ENCODE measurements around the gene EFNA2. TPM values are rescaled to one million over a fixed set of nuclear protein-coding genes. Genes with fewer than 3 reads are reported as not detected.

Gene EFNA2
- total and polyA plus RNA-seq, 2 of the 4 experiments (the other 2 are of a cell fraction), result not detected

DNA sequence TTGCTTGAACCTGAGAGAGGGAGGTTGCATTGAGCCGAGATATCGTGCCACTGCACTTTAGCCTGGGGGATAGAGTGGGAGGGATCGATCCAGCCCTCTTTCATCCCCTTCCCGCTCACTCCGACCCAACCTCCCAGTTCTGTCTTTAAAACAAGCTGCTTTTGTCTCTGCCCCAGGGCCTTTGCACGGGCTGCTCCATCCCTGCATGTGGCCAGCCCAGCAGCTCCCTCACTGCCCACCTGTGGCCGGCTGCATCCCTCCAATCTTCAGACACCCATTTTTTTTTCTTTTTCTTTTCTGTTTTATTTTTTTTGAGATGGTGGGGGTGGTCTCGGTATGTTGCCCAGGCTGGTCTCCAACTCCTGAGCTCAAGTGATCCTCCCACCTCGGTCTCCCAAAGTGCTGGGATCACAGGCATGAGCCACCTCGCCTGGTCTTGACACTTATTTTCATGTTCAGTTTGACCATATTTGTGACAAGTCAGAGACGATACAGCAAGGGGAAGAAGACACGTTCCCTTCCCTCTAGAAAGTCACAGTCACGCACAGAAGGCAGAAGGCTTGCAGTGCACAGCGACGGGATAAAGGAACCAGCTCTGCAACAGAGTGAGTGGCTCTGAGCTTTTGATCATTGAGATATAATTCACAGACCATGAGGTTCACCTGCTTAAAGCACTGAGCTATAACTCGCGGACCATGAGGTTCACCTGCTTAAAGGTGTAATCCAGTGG lies 31.8 kb downstream of the EFNA2 start:
- ATAC-seq (ENCODE audit: low read depth) (no peak), DNase-seq (no peak)
- Histone ChIP-seq H3K27ac (ENCODE audit: insufficient read depth, low read length) (no peak overlapping the region), H4K5ac (ENCODE audit: low read depth, low read length) (no peak overlapping the region), H3K23ac (ENCODE audit: low read depth, low read length) (no peak overlapping the region), H3K27me3 (ENCODE audit: control insufficient read depth, insufficient read depth, low read length) (peaks cover 40% of the 10 kb centered on the region), H4K91ac (ENCODE audit: insufficient read depth, low read depth, low read length) (no peak overlapping the region), H4K8ac (ENCODE audit: low read depth in 2 of 2, low read length in 2 of 2) (no peak overlapping the region), H3K9me1 (ENCODE audit: insufficient read depth, low read length) (no peaks in the 10 kb centered on the region), H2BK20ac (ENCODE audit: low read depth, low read length) (no peak overlapping the region), H2AK9ac (replicated peaks; ENCODE audit: low read depth, low read length, poor library complexity) (peak overlapping the region; percentile 42), H3K56ac (ENCODE audit: extremely low read depth, insufficient read depth, low read length) (no peak overlapping the region), H3K4ac (ENCODE audit: low read depth, low read length) (no peak overlapping the region), H3K36me3 (ENCODE audit: control insufficient read depth, insufficient read depth, low read length) (no peaks in the 10 kb centered on the region), H3K4me3 (ENCODE audit: insufficient read depth, low read depth, low read length) (no peak overlapping the region), H2AFZ (replicated peaks; ENCODE audit: low read length, poor library complexity) (no peak overlapping the region), H3K4me1 (ENCODE audit: control insufficient read depth, insufficient read depth, low read length) (no peaks in the 10 kb centered on the region; the same call in 1 of the 2 replicates), H3K4me2 (ENCODE audit: low read depth, low read length) (no peak overlapping the region), H2BK5ac (ENCODE audit: low read depth, low read length, poor library complexity, severe bottlenecking) (no peak overlapping the region), H2BK120ac (ENCODE audit: low read depth, low read length) (no peak overlapping the region), H3K9me3 (ENCODE audit: control insufficient read depth, insufficient read depth, low read length) (no peaks in the 10 kb centered on the region), H4K20me1 (ENCODE audit: insufficient read depth, low read length) (no peaks in the 10 kb centered on the region; the same call in 1 of the 2 replicates), H3K79me1 (ENCODE audit: low read depth in 1 of 2, low read length in 2 of 2) (no peaks in the 10 kb centered on the region), H2BK15ac (ENCODE audit: low read depth, low read length) (no peak overlapping the region), H2AK5ac (ENCODE audit: low read depth, low read length) (no peak overlapping the region), H3K18ac (ENCODE audit: low read depth, low read length) (no peak overlapping the region), H3K9ac (ENCODE audit: low read depth, low read length) (no peak overlapping the region), H3K14ac (replicated peaks; ENCODE audit: low read depth, low read length) (no peak overlapping the region)
- dilution Hi-C loops (cut with HindIII; ENCODE audit: low sequenced_read_pairs, unreplicated experiment) (no loop called here), in situ Hi-C loops (cut with MboI; ENCODE audit: low sequenced_read_pairs) (no loop called here), intact Hi-C loops (cut with micrococcal nuclease) (no loop called here)
- BruUV-seq (replicated peaks), result no TSS peak
- 81% methylated on average over 4 of the region's 17 CpGs; no CpG with 5 or more reads in 1 of the 2 experiments for WGBS, 2 experiments (ENCODE audit: extremely low coverage in 2 of 2, insufficient read length in 1 of 2)
- ChIA-PET POLR2A (ENCODE audit: unreplicated experiment) (no interaction called here), CTCF (no interaction called here)
- TF ChIP-seq NFE2L2 (IDR thresholded peaks at IDR 0.05; ENCODE audit: low read depth, low read length) (no peak), MAZ (IDR thresholded peaks at IDR 0.05; ENCODE audit: borderline replicate concordance, low read depth, low read length) (no peak), BHLHE40 (IDR thresholded peaks at IDR 0.05; ENCODE audit: low read depth, low read length) (no peak), CEBPB (IDR thresholded peaks at IDR 0.05; ENCODE audit: low read depth, low read length) (no peak), POLR2A (IDR thresholded peaks at IDR 0.05; ENCODE audit: low read depth, low read length) (no peak), MAFK (IDR thresholded peaks at IDR 0.05; ENCODE audit: low read depth, low read length) (no peak), FOS (IDR thresholded peaks at IDR 0.05; ENCODE audit: low read depth, low read length) (no peak), SMC3 (IDR thresholded peaks at IDR 0.05; ENCODE audit: low read depth, low read length) (no peak), MXI1 (IDR thresholded peaks at IDR 0.05; ENCODE audit: borderline replicate concordance, low read depth, low read length) (no peak), RFX5 (IDR thresholded peaks at IDR 0.05; ENCODE audit: low read depth, low read length) (no peak)

Data from IMR-90 (cell line).